ENCODE data around the gene PDE8A. TPM values are rescaled to one million over a fixed set of nuclear protein-coding genes. Genes with fewer than 3 reads are reported as not detected.

The PDE8A gene
- total RNA-seq, 4 donors from 2014 or later = 69.0 to 109 (median 89.5) TPM

- H3K27ac ChIP-seq = no peak overlapping the region
- DNase-seq = no peak
Observed at GRCh38 chr15:85071061-85071460, 89.4 kb downstream of the PDE8A start.

GRCh38 chr15:85071504-85071903, 89.8 kb downstream of the PDE8A start:
- TF ChIP-seq CTCF (IDR thresholded peaks at IDR 0.05) (no peak), POLR2A (IDR thresholded peaks at IDR 0.05) (no peak)
- H3K36me3 ChIP-seq = peaks cover 0 to 24% (median 0%) of the 10 kb centered on the region in 3 donors
- no peaks in the 10 kb centered on the region for H3K27me3 ChIP-seq
- no peaks in the 10 kb centered on the region for H3K4me1 ChIP-seq
- no peaks in the 10 kb centered on the region for H3K9me3 ChIP-seq
- DNase-seq = no peak
- no peak overlapping the region for H3K4me3 ChIP-seq
- no peak overlapping the region for H3K27ac ChIP-seq

More at GRCh38 chr15:85071061-85071460, 89.4 kb downstream of the PDE8A start:
- Histone ChIP-seq H3K27me3 (no peaks in the 10 kb centered on the region), H3K4me1 (no peaks in the 10 kb centered on the region), H3K4me3 (no peak overlapping the region), H3K36me3 (peaks cover 0 to 25% (median 0%) of the 10 kb centered on the region in 3 donors), H3K9me3 (no peaks in the 10 kb centered on the region)
- no peak for TF ChIP-seq POLR2A (IDR thresholded peaks at IDR 0.05)
- TF ChIP-seq CTCF (IDR thresholded peaks at IDR 0.05) = no peak

- TF ChIP-seq POLR2A (IDR thresholded peaks at IDR 0.05) = no peak
- no peak for TF ChIP-seq CTCF (IDR thresholded peaks at IDR 0.05)
- no peaks in the 10 kb centered on the region for H3K27me3 ChIP-seq
- H3K9me3 ChIP-seq = no peaks in the 10 kb centered on the region
- no peak overlapping the region for H3K4me3 ChIP-seq
- DNase-seq = no peak
- H3K27ac ChIP-seq = no peak overlapping the region
- no peaks in the 10 kb centered on the region for H3K4me1 ChIP-seq
- H3K36me3 ChIP-seq = peaks cover 0 to 14% (median 3%) of the 10 kb centered on the region in 3 donors
Observed at GRCh38 chr15:85072917-85073316, 91.3 kb downstream of the PDE8A start.

GRCh38 chr15:85073556-85074194, 92.0 kb downstream of the PDE8A start:
- no peak overlapping the region for H3K27ac ChIP-seq
- no peaks in the 10 kb centered on the region for H3K27me3 ChIP-seq
- peaks cover 0 to 7% (median 3%) of the 10 kb centered on the region in 3 donors for H3K36me3 ChIP-seq
- no peaks in the 10 kb centered on the region for H3K9me3 ChIP-seq
- DNase-seq = no peak
- no peak overlapping the region for H3K4me3 ChIP-seq
- TF ChIP-seq POLR2A (IDR thresholded peaks at IDR 0.05) (no peak), CTCF (IDR thresholded peaks at IDR 0.05) (no peak)
- no peaks in the 10 kb centered on the region for H3K4me1 ChIP-seq

- H3K4me1 ChIP-seq = no peaks in the 10 kb centered on the region
- no peak for DNase-seq
- TF ChIP-seq POLR2A (IDR thresholded peaks at IDR 0.05) = no peak
- TF ChIP-seq CTCF (IDR thresholded peaks at IDR 0.05) = no peak
- H3K27ac ChIP-seq = no peak overlapping the region
- no peak overlapping the region for H3K4me3 ChIP-seq
- H3K36me3 ChIP-seq = peaks cover 0 to 72% (median 0%) of the 10 kb centered on the region in 3 donors
- no peaks in the 10 kb centered on the region for H3K9me3 ChIP-seq
- H3K27me3 ChIP-seq = no peaks in the 10 kb centered on the region
Observed at GRCh38 chr15:85086855-85087254, 105.2 kb downstream of the PDE8A start.
